ENCODE measurements around the gene WDR55.
"Not testable (repeated sequence)": the region's sequence is repeated elsewhere in the genome, so short reads cannot be mapped to it uniquely, and the experiment has no call there.

WDR55 gene

GRCh38 chr5:140664359-140665119 lies at the start of gene WDR55:
Gene WDR55 (plus strand): TSS chr5:140664904. CDS start chr5:140664913, 9 bp downstream.
- DNase-seq (ENCODE audit: low read depth) = peak; percentile 94

- no peak for DNase-seq (ENCODE audit: low read depth)
These were observed 42.4 kb upstream of the WDR55 start for GRCh38 chr5:140622301-140622700.

- not testable (repeated sequence) for DNase-seq (ENCODE audit: low read depth)
These were observed 41.6 kb upstream of the WDR55 start for GRCh38 chr5:140623061-140623460.

- DNase-seq (ENCODE audit: low read depth) = not testable (repeated sequence)
These were observed 39.8 kb upstream of the WDR55 start for GRCh38 chr5:140624886-140625285.

- DNase-seq (ENCODE audit: low read depth) = no peak
These were observed 36.7 kb upstream of the WDR55 start for GRCh38 chr5:140627972-140628371.

GRCh38 chr5:140628711-140629110 lies 36.0 kb upstream of the WDR55 start:
- no peak for DNase-seq (ENCODE audit: low read depth)

GRCh38 chr5:140630292-140631035 lies 34.2 kb upstream of the WDR55 start:
- no peak for DNase-seq (ENCODE audit: low read depth)

- no peak for DNase-seq (ENCODE audit: low read depth)
These were observed 33.7 kb upstream of the WDR55 start for GRCh38 chr5:140631036-140631417.

- peak; percentile 19 for DNase-seq (ENCODE audit: low read depth)
These were observed 32.8 kb upstream of the WDR55 start for GRCh38 chr5:140631831-140632365.

GRCh38 chr5:140632366-140633020 lies 32.2 kb upstream of the WDR55 start:
- peak; percentile 37 for DNase-seq (ENCODE audit: low read depth)

- DNase-seq (ENCODE audit: low read depth) = no peak
These were observed 31.7 kb upstream of the WDR55 start, which contains the start of gene CD14 for GRCh38 chr5:140633021-140633471. Gene CD14 (minus strand): TSS chr5:140633175. CDS start chr5:140633071, 104 bp downstream.

GRCh38 chr5:140633501-140633900 lies 31.2 kb upstream of the WDR55 start:
- no peak for DNase-seq (ENCODE audit: low read depth)

GRCh38 chr5:140634103-140634502 lies 30.6 kb upstream of the WDR55 start:
- DNase-seq (ENCODE audit: low read depth) = no peak

- no peak for DNase-seq (ENCODE audit: low read depth)
These were observed 29.1 kb upstream of the WDR55 start for GRCh38 chr5:140635291-140636257.

GRCh38 chr5:140637371-140638100 lies 27.2 kb upstream of the WDR55 start:
- no peak for DNase-seq (ENCODE audit: low read depth)

- DNase-seq (ENCODE audit: low read depth) = not testable (repeated sequence)
These were observed 25.9 kb upstream of the WDR55 start for GRCh38 chr5:140638898-140639147.

GRCh38 chr5:140639148-140639981 lies 25.3 kb upstream of the WDR55 start, which contains the start of gene TMCO6:
Gene TMCO6 (plus strand): TSS chr5:140639451. CDS start chr5:140639528, 77 bp downstream.
- peak; percentile 97 for DNase-seq (ENCODE audit: low read depth)

GRCh38 chr5:140641716-140642115 lies 23.0 kb upstream of the WDR55 start:
- no peak for DNase-seq (ENCODE audit: low read depth)

GRCh38 chr5:140642718-140643117 lies 22.0 kb upstream of the WDR55 start:
- no peak for DNase-seq (ENCODE audit: low read depth)

- DNase-seq (ENCODE audit: low read depth) = no peak
These were observed 17.7 kb upstream of the WDR55 start for GRCh38 chr5:140647042-140647419.
